OCI-LY1 (cell line): ENCODE data around the gene IL17RE.
"Not testable (repeated sequence)": the region's sequence is repeated elsewhere in the genome, so short reads cannot be mapped to it uniquely, and the experiment has no call there.

Source experiments
- EZH2 ChIP-seq: fragments of 200-600 bp; sonication (generic), shearing (Covaris generic); IDR thresholded peaks from 2 replicates; pipeline ENCODE4 v1.8.0; 2017; ENCODE audit warnings: borderline replicate concordance, mixed run types, mild to moderate bottlenecking, antibody characterized with exemption, low read length, moderate library complexity, mixed read lengths
- TF ChIP-seq, protein P1 (sequence below): fragments of 200-600 bp; sonication (generic), shearing (Covaris generic); IDR thresholded peaks from 2 replicates; pipeline ENCODE4 v1.5.1; 2017; ENCODE audit warnings: mild to moderate bottlenecking, antibody characterized with exemption, low read length, moderate library complexity, mixed read lengths

DNA sequence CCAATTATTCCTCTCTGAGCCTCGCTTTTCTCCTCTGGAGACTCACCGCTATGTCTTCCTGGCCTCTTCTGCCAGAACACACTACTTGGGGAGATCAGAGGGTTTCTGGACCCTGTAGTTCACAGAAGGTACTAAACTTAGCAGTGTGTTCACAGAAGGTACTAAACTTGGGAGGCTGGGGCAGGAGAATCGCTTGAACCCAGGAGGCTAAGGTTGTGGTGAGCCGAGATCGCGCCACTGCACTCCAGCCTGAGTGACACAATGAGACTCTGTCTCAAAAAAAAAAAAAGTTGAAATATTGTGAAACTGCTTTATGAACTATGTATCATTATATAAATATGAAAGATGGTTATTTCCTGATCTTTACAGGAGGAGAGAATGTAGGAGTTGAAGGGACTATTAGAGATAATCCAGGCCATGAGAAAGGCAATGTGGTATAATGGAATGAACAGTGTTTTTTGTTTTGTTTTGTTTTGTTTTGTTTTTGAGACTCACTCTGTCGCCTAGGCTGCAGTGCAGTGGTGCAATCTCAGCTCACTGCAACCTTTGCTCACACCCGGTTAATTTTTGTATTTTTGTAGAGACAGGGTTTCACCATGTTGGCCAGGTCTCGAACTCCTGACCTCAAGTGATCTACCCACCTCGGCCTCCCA is 5.8 kb upstream of the IL17RE start:
- not testable (repeated sequence) for TF ChIP-seq EZH2
- TF ChIP-seq, protein P1, sequence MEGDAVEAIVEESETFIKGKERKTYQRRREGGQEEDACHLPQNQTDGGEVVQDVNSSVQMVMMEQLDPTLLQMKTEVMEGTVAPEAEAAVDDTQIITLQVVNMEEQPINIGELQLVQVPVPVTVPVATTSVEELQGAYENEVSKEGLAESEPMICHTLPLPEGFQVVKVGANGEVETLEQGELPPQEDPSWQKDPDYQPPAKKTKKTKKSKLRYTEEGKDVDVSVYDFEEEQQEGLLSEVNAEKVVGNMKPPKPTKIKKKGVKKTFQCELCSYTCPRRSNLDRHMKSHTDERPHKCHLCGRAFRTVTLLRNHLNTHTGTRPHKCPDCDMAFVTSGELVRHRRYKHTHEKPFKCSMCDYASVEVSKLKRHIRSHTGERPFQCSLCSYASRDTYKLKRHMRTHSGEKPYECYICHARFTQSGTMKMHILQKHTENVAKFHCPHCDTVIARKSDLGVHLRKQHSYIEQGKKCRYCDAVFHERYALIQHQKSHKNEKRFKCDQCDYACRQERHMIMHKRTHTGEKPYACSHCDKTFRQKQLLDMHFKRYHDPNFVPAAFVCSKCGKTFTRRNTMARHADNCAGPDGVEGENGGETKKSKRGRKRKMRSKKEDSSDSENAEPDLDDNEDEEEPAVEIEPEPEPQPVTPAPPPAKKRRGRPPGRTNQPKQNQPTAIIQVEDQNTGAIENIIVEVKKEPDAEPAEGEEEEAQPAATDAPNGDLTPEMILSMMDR, result not testable (repeated sequence)
